Nephron progenitor cell (in vitro differentiated cells): ENCODE results near the gene SMARCA2.
A peak's percentile ranks its signal among the peaks of the same experiment; 100 is the strongest.

Experiments used
- DNase-seq: peaks from one replicate; pipeline ENCODE4 v3.0.0; 2021
- H3K27ac Mint-ChIP-seq: 2 replicates; pipeline ENCODE4 v1.8.0; 2021; ENCODE audit warnings: mild to moderate bottlenecking, moderate library complexity, mixed read lengths
- H3K27me3 Mint-ChIP-seq: 2 replicates; pipeline ENCODE4 v1.8.0; 2021; ENCODE audit warnings: mild to moderate bottlenecking, low read depth, mixed read lengths; ENCODE audit not compliant: poor library complexity
- H3K36me3 Mint-ChIP-seq: 2 replicates; pipeline ENCODE4 v1.8.0; 2021; ENCODE audit warnings: low read depth, mixed read lengths
- H3K4me1 Mint-ChIP-seq: 2 replicates; pipeline ENCODE4 v1.8.0; 2021; ENCODE audit warnings: mixed read lengths
- H3K4me3 Mint-ChIP-seq: 2 replicates; pipeline ENCODE4 v1.8.0; 2021; ENCODE audit warnings: mild to moderate bottlenecking, moderate library complexity, mixed read lengths
- H3K9me3 Mint-ChIP-seq: 2 replicates; pipeline ENCODE4 v1.8.0; 2021; ENCODE audit warnings: mild to moderate bottlenecking, moderate library complexity, mixed read lengths
- CTCF ChIP-seq: fragments of 200-600 bp; sonication (generic); IDR thresholded peaks from 2 replicates; pipeline ENCODE4 v1.5.0; 2021; ENCODE audit warnings: antibody characterized with exemption

SMARCA2 gene

GRCh38 chr9:2122299-2122698 is 107.2 kb downstream of the SMARCA2 start:
- Mint-ChIP-seq H3K4me1 (peaks cover 35% of the 10 kb centered on the region), H3K9me3 (no peaks in the 10 kb centered on the region), H3K4me3 (no peak overlapping the region), H3K36me3 (peaks cover 22% of the 10 kb centered on the region), H3K27ac (no peak overlapping the region), H3K27me3 (peaks cover 5% of the 10 kb centered on the region)
- no peak for DNase-seq
- TF ChIP-seq CTCF = no peak

- Mint-ChIP-seq H3K9me3 (peaks cover 4% of the 10 kb centered on the region), H3K27me3 (peaks cover 6% of the 10 kb centered on the region), H3K4me1 (peaks cover 67% of the 10 kb centered on the region), H3K36me3 (peaks cover 27% of the 10 kb centered on the region), H3K27ac (no peak overlapping the region), H3K4me3 (no peak overlapping the region)
- no peak for TF ChIP-seq CTCF
- no peak for DNase-seq
Observed at GRCh38 chr9:2125906-2126305, 110.8 kb downstream of the SMARCA2 start.

GRCh38 chr9:2126331-2126803 is 111.2 kb downstream of the SMARCA2 start:
- peaks cover 71% of the 10 kb centered on the region for H3K4me1 Mint-ChIP-seq
- peak overlapping the region; percentile 29 for H3K27ac Mint-ChIP-seq
- H3K27me3 Mint-ChIP-seq = peaks cover 6% of the 10 kb centered on the region
- no peak for DNase-seq
- H3K36me3 Mint-ChIP-seq = peaks cover 27% of the 10 kb centered on the region
- H3K9me3 Mint-ChIP-seq = peaks cover 4% of the 10 kb centered on the region
- H3K4me3 Mint-ChIP-seq = peak overlapping the region; percentile 12
- no peak for TF ChIP-seq CTCF

GRCh38 chr9:2127486-2127885 is 112.3 kb downstream of the SMARCA2 start:
- no peak overlapping the region for H3K4me3 Mint-ChIP-seq
- H3K4me1 Mint-ChIP-seq = peaks cover 81% of the 10 kb centered on the region
- peak overlapping the region; percentile 94 for H3K27ac Mint-ChIP-seq
- H3K9me3 Mint-ChIP-seq = peaks cover 4% of the 10 kb centered on the region
- peaks cover 6% of the 10 kb centered on the region for H3K27me3 Mint-ChIP-seq
- TF ChIP-seq CTCF = no peak
- DNase-seq = no peak
- H3K36me3 Mint-ChIP-seq = peaks cover 27% of the 10 kb centered on the region

GRCh38 chr9:2128141-2128540 is 113.0 kb downstream of the SMARCA2 start:
- no peak for DNase-seq
- H3K27ac Mint-ChIP-seq = peak overlapping the region; percentile 94
- H3K9me3 Mint-ChIP-seq = peaks cover 4% of the 10 kb centered on the region
- peak overlapping the region; percentile 59 for H3K4me3 Mint-ChIP-seq
- H3K4me1 Mint-ChIP-seq = peaks cover 88% of the 10 kb centered on the region
- peaks cover 6% of the 10 kb centered on the region for H3K27me3 Mint-ChIP-seq
- TF ChIP-seq CTCF = no peak
- peaks cover 27% of the 10 kb centered on the region for H3K36me3 Mint-ChIP-seq

- no peak for TF ChIP-seq CTCF
- H3K36me3 Mint-ChIP-seq = peaks cover 23% of the 10 kb centered on the region
- peaks cover 90% of the 10 kb centered on the region for H3K4me1 Mint-ChIP-seq
- peaks cover 6% of the 10 kb centered on the region for H3K27me3 Mint-ChIP-seq
- H3K4me3 Mint-ChIP-seq = peak overlapping the region; percentile 21
- DNase-seq = peak; percentile 24
- H3K9me3 Mint-ChIP-seq = peaks cover 4% of the 10 kb centered on the region
- peak overlapping the region; percentile 94 for H3K27ac Mint-ChIP-seq
Observed at GRCh38 chr9:2128618-2129017, 113.5 kb downstream of the SMARCA2 start.
